GM18861 (cell line): ENCODE measurements around the gene CAMSAP3.
"Not testable (repeated sequence)": the region's sequence is repeated elsewhere in the genome, so short reads cannot be mapped to it uniquely, and the experiment has no call there.

ENCODE experiments used
- ATAC-seq: cut with Tn5 transposase; IDR thresholded peaks from one replicate; pipeline ENCODE4 v1.9.1; 2021; ENCODE audit not compliant: unreplicated experiment

The CAMSAP3 gene

DNA sequence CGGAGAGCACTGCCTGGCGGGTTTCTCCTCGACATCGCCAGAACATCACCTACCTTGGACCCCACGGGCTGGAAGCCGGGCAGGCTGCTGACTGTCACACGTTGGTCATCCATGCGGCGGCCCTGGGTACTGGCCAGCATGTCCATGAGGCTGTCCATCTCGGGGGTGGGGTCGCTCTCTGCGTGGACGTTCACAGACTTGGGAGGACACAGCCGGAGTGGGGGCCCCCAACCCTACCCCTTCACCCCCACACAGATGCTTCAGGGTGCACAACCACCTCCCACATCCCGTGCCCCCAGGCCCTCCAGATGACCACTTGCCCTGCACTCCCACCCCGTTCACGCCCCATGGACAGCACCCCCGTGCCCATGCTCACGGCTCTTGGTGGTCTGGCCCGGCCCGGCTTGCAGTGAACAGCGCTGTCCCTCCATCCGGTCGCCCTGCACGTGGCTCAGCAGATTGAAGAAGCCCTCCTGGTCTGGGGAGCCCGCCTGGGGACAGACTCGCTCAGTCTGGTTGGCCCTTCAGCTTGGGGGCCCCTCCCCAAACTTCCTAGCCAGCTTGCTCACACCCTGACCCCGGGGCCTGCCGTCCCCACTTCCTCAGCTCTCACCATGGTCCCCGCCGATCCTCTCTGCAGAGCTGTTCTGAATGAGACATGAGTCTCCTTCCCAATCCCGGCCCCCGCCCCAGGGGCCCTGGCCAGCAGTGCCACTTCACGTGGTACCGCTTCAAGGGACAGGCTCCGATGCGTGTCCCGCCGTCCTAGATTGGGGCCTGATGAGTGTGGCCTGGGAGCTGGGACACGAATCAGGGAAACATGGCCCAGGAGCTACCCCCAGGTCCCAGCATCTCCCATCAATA, 36.9 kb downstream of the CAMSAP3 start:
- no peak for ATAC-seq

DNA sequence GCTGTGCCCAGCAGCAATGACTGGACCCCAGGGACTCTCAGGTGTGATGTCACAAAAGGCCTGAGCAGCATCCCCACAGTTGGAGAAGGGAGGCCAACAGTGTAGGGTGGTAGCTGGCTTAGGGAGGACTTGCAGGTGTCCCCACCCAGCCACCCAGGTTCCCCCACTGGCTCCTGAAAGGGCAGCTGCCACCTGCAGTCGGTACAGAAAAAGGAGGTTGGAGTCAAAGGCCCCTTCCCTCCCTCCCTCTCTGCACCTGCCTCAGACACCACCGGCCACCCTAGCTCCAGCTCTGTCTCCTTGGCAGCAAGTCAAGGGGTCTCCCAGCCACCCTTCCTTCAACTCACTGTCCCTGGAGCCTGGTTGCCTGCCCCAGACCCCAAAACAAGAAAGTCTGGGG, 38.0 kb downstream of the CAMSAP3 start, which contains the start of gene PCP2:
TSS of gene PCP2 (minus strand) at position 22 of the 400 bp plus-strand sequence. CDS start 262 bp downstream, outside the sequence.
- no peak for ATAC-seq

DNA sequence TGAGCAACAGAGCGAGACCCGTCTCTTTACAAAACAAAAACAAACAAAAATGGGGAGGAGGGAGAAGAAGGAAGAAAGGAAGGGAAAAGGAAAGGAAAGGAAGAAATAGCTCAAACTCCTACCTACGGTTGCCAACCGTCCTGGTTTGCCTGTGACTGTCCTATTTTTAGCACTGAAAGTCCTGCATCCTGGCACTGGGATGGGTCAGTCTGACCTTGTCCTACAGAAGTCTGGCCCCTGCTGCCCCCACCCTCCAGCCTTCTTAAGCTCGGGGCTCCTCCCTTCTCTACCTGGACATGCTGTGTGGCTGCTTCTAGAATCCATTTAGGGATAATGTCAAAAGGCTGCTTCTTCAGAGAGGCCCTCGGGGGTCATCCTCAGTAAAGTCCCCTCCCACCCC, 40.0 kb downstream of the CAMSAP3 start:
- no peak for ATAC-seq

DNA sequence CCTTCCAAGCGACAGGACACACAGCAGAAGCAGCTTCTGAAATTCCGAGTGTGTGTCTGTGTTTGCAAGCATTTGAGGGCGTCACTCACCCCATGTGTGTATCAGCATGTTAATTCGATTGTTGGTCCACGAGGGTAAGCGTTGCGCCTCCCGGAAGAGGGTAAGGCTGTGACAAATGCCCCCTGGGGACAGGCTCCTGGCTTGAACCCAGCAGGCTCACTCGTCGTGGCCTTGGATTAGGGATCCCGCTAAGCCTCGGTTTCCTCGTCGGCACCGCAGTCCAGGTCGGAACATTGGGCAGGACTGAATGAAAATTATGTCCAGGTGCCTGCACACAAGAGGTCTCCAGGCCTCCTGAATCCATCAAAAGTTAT, 40.6 kb downstream of the CAMSAP3 start:
- ATAC-seq, result no peak

DNA sequence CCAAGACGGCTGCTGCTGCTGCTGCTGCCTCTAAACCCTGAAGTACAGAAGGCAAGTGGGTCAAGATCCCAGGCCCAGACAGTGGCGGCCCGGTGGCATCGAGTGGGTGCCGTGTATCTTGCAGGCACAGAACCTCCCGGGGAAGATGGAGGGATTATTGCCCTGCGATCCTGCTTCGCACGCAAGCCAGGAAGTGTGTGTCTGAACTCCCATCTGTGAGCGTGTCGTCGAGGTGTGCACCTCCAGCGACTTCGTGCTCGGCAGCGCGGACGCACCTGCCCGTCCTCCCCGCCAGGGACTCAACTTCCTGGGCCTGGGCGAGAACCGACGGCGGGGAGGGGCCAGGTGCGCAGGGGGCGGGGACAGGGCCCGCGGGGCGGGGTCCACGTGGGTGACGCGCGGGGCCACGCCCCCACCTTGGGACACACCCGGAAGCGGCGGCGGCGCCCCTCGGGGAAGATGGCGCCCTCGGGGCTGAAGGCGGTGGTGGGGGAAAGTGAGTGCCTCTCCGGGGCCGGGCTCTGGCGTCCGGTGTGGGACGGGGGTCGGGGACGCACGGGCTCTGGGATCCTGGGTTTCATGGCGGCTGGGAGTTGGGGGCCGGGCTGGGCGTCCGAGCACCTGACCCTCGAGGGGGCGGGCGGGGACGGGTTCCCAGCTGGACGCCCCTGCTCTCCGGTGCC, 41.2 kb downstream of the CAMSAP3 start, which contains the start of gene STXBP2:
TSS of gene STXBP2 (plus strand) at position 420 of the 683 bp plus-strand sequence. CDS start at position 460, 40 bp downstream.
- no peak for ATAC-seq

DNA sequence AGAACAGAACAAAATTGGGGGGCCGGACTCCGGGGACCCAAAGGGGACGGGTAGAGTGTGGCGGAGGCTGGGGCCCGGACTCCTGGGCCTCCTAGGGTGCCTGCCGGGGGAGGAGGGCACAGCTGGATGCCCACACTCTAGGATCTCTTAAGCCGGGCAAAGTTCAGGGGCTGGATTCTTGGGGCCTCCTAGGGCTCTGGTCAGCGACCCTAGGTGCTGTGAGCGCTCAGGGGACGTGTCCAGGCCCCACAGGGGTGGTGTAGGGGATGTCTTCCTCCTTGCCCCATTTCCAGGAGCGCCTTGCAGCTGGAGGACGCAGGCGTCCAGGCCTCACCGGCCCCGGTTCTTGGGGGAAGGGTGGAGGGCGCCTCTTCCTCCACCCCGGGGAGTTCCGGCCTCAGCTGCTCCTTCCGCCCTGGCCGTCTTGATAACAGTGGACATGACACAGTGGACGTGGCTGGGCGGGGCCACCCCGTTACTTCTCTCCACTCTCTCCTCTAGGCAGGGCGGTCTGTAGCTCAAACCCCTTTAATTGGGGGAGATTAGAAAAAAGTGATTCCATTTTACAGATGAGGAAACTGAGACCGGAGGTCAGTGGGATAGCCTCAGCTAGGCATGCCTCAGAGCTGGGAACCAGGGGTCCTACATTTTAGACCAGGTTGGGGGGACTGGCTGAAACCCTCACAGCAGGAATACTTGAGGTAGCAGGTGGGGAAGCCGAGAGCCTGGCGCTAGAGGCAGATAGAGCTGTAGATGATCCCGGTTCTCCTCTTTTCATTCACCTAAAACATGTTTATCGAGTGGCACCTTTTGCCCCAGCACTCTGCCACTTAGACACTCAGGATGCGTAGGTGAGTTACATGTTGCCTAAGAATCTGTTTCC, 42.0 kb downstream of the CAMSAP3 start:
- ATAC-seq, result no peak

DNA sequence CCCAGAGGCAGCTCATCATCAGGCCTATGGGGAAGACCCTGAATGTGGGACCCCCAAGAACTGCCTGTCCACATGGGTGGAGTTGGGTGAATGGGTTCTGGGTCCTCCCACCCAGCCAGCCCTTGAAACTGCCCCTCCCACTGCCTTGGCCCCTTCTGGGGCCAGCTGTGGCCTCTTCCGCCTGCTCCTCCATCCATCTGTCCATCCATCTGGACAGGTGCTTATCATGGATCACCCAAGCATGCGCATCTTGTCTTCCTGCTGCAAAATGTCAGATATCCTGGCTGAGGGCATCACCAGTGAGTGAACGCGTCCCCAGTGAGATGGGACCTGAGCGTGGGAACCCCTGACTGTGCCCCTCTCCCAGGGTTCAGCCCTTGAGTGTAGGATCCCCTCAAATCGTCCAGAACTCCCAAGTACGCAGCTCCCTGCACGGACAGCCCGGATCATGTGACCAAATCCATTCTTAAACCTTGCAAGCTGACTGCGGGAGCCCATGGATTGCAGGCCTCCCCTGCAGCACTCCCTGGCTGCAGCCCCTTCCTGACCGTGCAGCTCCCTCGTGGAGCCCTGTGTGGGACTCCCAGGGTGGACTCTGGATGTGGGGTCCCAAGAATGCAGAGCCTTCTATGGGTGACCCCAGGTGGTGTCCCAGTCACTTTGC, 43.3 kb downstream of the CAMSAP3 start:
- ATAC-seq, result no peak

DNA sequence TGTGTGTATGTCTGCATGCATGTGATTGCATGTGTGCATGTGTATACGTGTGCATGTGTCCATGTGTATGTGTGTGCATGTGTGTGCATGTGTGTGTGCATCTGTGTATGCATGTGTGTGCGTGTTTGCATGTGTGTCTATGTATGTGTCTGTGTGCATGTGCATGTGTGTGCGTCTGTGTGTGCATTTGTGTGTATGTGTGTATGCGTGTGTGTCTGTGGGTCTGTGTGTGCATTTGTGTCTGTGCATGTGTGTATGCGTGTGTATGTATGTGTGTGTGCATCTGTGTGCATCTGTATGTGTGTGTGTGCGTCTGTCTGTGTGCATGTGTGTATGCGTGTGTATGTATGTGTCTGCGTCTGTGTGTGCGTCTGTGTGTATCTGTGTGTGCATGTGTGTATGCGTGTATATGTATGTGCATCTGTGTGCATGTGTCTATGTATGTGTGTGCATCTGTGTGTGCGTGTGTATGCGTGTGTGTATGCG, 44.2 kb downstream of the CAMSAP3 start:
- no peak for ATAC-seq

DNA sequence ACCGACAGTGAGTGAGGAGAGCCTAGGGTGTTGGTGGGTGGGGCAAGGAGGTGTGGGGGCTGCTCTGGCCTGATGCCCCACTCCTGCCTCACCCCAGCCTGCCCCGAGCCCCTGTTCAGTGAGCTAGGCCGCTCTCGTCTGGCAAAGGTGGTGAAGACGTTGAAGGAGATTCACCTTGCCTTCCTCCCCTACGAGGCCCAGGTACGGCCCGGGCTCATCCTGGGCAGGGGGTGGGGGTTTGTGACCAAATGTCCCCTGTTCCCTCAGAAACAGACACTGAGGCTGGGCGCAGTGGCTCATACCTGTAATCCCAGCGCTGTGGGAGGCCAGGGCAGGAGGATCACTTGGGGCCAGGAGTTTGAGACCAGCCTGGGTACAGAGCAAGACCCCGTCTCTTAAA, 45.1 kb downstream of the CAMSAP3 start:
- no peak for ATAC-seq

DNA sequence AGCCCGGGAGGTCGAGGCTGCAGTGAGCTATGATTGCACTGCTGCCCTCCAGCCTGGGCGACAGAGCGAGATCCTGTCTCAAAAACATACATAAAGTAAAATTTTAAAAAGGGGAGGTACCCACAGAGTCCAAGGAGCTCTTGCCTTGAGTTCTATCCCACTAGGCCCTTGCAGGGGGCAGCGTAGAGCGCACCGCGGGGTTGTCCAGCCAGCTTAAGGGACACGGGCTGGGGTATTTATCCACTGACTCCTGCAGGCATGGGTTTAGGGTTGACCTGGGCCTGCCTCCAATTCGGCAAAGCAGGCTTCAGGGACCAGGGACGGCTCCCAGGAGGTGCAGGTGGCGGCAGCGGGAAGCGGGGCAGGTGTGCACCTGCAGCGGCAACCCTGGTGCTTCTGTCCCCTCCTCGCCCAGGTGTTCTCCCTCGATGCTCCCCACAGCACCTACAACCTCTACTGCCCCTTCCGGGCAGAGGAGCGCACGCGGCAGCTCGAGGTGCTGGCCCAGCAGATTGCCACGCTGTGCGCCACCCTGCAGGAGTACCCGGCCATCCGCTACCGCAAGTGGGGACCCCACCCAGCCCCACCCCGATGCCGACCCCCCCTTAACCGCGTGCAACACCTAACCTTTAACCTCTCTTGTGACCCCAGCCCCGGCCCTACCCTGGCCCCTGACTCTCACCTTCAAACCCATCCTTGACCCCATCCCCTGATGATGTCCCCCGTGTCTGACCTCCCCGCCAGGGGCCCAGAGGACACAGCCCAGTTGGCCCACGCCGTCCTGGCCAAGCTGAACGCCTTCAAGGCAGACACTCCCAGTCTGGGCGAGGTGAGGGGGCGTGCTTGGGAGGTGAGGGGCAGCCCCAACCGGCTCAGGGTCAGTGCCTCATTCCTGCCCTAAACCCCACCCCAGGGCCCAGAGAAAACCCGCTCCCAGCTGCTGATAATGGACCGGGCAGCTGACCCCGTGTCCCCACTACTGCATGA, 45.9 kb downstream of the CAMSAP3 start:
- ATAC-seq, result no peak

DNA sequence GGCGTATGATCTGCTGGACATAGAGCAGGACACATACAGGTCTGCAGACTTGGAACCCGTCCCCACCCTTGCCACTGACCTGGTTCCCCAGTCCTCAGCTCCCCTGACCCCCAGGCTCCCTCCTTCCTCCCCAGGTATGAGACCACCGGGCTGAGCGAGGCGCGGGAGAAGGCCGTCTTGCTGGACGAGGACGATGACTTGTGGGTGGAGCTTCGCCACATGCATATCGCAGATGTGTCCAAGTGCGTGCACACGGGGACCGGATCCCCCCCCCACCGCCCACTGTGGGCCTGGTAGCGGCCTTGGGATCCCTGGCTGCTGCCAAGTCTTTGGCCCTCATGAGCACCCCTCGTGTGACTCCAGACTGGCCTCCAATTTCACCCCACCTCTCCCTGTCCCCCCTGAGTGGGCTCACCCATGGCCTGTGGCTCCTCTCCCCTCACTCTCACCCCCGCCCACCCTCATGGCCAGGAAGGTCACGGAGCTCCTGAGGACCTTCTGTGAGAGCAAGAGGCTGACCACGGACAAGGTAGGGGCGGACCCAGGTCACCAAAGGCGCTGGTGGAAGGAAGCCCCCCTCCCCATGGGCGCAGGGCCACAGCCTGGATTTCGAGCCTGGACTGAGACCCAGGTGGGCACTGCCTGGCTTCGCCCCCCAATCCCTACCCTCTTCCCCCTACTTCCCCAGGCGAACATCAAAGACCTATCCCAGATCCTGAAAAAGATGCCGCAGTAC, 46.8 kb downstream of the CAMSAP3 start:
- no peak for ATAC-seq

DNA sequence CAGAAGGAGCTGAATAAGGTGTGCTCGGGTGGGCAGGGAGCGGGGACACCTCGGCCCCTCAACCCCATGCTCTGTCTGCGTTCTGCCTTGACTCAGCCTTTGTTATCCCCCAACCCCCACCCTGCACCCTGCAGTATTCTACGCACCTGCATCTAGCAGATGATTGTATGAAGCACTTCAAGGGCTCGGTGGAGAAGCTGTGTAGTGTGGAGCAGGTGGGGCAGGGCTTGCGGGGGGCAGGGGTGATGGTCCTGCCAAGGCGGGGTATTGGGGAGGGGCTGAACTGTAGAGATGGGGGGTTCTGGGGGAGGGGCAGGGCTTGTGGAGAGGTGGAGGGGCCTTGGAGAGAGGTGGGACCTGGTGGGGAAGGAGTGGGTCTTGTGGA, 47.4 kb downstream of the CAMSAP3 start:
- no peak for ATAC-seq

DNA sequence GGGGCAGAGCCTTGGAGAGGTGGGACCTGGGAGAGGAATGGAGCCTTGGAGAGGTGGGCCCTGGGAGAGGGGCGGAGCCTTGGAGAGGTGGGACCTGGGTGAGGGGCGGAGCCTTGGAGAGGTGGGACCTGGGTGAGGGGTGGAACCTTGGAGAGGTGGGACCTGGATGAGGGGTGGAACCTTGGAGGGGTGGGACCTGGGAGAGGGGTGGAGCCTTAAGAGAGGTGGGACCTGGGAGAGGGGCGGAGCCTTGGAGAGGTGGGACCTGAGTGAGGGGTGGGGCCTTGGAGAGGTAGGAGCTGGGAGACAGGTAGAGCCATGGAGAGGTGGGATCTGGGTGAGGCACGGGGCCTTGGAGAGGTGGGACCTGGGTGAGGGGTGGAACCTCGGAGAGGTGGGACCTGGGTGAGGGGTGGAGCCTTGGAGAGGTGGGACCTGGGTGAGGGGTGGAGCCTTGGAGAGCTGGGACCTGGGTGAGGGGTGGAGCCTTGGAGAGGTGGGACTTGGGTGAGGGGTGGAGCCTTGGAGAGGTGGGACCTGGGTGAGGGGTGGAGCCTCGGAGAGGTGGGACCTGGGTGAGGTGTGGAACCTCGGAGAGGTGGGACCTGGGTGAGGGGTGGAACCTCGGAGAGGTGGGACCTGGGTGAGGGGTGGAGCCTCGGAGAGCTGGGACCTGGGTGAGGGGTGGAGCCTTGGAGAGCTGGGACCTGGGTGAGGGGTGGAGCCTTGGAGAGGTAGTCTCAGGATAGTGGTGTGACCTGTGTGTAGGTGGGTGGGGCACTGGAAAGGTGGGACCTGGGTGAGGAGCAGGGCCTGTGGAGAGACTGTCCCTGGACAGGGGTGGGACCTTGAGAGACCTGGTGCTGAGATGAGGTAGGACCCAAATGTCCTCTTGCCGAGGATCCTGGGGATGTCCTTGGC, 48.2 kb downstream of the CAMSAP3 start:
- ATAC-seq, result not testable (repeated sequence)

DNA sequence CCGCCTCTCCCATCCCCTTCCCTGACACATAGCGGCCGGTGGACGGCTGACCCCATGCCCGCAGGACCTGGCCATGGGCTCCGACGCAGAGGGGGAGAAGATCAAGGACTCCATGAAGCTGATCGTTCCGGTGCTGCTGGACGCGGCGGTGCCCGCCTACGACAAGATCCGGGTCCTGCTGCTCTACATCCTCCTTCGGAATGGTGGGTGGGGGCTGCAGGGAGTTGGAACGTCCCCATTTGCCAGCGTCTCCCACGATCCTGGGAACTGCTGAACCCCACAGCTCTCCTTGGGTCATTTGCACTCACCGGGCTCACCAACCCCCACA, 48.9 kb downstream of the CAMSAP3 start:
- ATAC-seq, result no peak

DNA sequence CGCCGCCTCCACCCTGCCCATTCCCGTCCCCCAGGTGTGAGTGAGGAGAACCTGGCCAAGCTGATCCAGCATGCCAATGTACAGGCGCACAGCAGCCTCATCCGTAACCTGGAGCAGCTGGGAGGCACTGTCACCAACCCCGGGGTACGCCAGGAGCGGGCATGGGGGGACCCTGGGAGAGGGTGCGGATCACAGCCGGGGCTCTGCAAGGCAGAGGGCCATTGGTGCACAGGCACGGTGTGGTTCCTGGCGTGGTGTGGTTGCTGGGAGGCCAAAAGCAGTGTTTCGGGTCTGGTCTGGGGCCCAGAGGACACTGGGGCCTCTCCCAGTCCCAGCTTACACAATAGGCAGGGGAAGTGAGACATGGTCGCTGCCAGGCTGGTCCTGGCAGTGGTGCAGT, 49.5 kb downstream of the CAMSAP3 start:
- ATAC-seq, result no peak

DNA sequence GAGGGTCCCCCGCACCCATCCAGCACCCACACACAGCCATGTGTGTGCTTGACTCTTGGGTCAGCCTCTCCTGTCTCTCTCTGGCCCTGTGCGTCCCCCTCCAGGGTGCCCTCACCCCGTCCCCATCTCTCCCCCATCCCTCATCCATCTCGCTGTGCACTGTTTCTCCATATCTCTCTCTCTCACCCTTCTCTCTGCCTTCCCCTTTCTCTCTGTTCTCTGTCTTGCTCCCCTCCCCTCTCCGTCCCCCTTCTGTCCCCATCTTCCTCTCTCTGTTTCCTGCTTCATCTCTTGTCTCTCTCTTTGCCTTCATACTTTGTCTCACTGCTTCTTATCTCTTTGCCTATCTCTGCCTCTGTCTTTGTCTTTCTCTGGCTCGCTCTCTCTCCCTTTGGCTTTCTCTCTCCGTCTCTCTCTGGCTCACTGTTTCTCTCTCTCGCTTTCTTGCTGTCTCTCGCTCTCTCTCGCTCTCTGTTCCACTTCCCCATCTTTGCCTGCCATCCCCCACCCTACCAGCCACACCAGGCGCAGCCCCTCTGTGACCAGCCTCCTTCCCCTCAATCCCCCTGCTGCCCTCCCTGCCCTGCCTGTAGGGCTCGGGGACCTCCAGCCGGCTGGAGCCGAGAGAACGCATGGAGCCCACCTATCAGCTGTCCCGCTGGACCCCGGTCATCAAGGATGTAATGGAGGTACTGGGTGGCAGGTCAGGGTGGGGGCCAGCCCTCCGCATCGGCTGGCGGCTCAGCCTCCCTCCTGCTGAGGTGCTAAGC, 50.2 kb downstream of the CAMSAP3 start:
- no peak for ATAC-seq

DNA sequence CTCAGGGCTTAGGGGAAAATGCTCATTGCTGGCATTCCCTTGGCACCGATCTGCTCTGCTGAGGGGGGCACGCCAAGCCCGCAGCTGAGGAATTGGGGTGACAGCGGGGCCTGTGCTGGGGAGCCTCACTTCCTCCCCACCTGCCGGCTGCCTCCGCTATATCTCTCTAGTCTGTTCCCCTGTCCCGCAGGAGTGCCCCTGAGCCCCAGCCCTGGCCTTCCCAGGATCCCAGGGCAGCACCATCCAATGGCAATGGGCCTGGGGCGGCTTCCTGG, 50.7 kb downstream of the CAMSAP3 start:
- ATAC-seq, result no peak
